Measurements from ENCODE around the gene EN1. TPM values are rescaled to one million over a fixed set of nuclear protein-coding genes. Genes with fewer than 3 reads are reported as not detected.

EN1 gene
- polyA plus RNA-seq, 1 donor (not counting 4 experiments of a cell fraction or from before 2014, with no cell fraction given), result 0.05 TPM

DNA sequence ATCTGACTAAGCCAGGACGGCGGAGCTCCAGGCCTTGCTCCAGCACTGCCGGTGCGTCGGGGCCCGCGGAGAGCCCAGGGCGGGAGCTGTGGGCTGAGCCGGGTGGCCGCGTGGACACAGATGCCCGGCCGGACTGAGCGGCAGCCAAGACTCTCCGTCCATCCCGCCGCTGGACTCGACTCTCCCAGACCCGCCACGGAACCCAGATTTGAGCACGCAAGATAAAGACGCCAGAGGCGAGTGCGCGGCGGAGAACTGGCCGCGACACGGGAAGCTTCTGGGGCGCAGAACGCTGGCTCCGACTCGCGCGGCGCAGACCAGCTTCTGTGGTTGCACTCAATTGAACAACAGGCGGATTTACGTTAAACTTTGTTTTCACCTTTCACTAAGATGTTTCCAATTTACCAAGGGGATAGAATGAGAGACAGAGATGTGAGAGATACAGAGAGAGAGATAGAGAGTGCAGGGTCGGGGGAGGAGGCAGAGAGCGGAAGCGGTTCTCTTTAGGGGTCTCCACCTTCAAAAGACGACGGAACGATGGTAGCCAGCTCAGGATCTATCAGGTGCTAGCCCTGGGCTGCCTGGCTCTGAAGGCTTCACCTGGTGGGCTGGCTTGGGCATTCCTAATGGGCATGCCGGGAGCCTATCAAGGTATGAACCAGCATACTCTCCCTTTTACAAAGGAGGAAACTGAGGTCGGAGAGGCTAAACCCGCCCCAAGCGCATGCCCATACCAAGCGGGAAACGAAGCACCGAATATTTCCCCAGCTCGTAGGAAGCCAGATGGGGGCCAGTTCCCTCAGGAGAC is 10.4 kb upstream of the EN1 start:
- Histone ChIP-seq H3K9ac (ENCODE audit: control insufficient read depth, extremely low read depth, insufficient read depth, low read length) (no peak overlapping the region), H3K9me1 (ENCODE audit: control insufficient read depth, extremely low read depth, insufficient read depth, low read length) (no peaks in the 10 kb centered on the region), H3K4me3 (ENCODE audit: control insufficient read depth in 2 of 3, extremely low read depth in 1 of 3, insufficient read depth in 2 of 3, low read depth in 1 of 3, low read length in 3 of 3) (no peak overlapping the region), H3K36me3 (ENCODE audit: control insufficient read depth in 2 of 2, extremely low read depth in 1 of 2, insufficient read depth in 2 of 2, low read length in 2 of 2) (no peaks in the 10 kb centered on the region), H4K20me1 (ENCODE audit: control insufficient read depth, extremely low read depth, insufficient read depth, low read length) (no peaks in the 10 kb centered on the region), H3K4me2 (ENCODE audit: control insufficient read depth, extremely low read depth, insufficient read depth, low read depth, low read length) (no peak overlapping the region), H3K4me1 (ENCODE audit: control insufficient read depth, extremely low read depth, insufficient read depth, low read length) (peaks cover 14% of the 10 kb centered on the region), H3K79me2 (ENCODE audit: control insufficient read depth, insufficient read depth, low read length) (no peaks in the 10 kb centered on the region), H3K9me3 (ENCODE audit: control insufficient read depth, low read depth, low read length) (no peaks in the 10 kb centered on the region), H3K27ac (ENCODE audit: control insufficient read depth, insufficient read depth, low read length) (no peak overlapping the region), H2AFZ (ENCODE audit: control insufficient read depth, low read length) (no peak overlapping the region), H3K27me3 (ENCODE audit: control insufficient read depth, extremely low read depth, insufficient read depth, low read length) (peaks cover 55% of the 10 kb centered on the region)
- dilution Hi-C loops (cut with MboI; ENCODE audit: extremely low pct_ligation_motif_present, low sequenced_read_pairs), result no loop called here
- DNase-seq (ENCODE audit: low read depth, low spot score) (no peak), FAIRE-seq (no peak)
- TF ChIP-seq EZH2 (IDR thresholded peaks at IDR 0.05; ENCODE audit: low read length), result no peak
- TF ChIP-seq, protein P1, sequence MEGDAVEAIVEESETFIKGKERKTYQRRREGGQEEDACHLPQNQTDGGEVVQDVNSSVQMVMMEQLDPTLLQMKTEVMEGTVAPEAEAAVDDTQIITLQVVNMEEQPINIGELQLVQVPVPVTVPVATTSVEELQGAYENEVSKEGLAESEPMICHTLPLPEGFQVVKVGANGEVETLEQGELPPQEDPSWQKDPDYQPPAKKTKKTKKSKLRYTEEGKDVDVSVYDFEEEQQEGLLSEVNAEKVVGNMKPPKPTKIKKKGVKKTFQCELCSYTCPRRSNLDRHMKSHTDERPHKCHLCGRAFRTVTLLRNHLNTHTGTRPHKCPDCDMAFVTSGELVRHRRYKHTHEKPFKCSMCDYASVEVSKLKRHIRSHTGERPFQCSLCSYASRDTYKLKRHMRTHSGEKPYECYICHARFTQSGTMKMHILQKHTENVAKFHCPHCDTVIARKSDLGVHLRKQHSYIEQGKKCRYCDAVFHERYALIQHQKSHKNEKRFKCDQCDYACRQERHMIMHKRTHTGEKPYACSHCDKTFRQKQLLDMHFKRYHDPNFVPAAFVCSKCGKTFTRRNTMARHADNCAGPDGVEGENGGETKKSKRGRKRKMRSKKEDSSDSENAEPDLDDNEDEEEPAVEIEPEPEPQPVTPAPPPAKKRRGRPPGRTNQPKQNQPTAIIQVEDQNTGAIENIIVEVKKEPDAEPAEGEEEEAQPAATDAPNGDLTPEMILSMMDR (optimal IDR thresholded peaks at IDR 0.05 in 1 of 3, IDR thresholded peaks at IDR 0.05 in 1 of 3, conservative IDR thresholded peaks at IDR 0.05 in 1 of 3; ENCODE audit: extremely low read depth in 1 of 3, insufficient read depth in 2 of 3, low read length in 3 of 3), result no peak

DNA sequence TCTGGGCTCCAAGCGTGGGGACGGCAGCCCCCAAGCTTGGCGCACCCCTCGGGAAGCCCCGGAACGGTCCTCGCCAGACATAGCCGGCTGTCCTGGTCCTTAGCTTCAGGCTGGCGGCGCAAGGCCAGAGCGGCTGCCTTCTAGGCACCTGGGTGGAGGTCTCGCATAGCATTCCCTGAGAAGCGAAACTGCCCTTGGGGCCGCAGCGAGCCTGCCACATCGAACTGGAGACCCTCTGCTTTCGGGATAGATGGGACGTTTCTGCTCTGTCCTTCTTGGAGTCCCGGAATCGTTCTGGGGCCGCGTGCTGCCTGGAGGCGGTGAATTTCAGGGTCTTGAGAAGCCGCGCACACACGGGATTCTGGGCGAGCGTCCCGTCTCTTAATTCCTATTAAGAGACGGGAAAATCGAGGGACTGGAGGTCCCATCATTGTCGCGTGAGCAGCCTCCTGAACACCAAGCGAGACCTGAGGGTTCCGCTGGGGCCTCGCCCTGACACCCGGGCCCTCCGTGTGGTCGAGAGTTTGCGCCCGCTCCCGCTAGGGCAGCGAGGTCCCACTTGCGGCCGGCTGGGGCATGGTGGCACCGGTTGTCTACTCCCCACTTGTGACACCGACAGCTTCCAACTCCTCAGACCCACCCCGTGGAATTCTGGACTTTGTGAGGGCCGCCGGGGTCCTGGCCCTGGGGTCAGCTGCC is 9.7 kb upstream of the EN1 start:
- Histone ChIP-seq H2AFZ (ENCODE audit: control insufficient read depth, low read length) (no peak overlapping the region), H3K79me2 (ENCODE audit: control insufficient read depth, insufficient read depth, low read length) (no peaks in the 10 kb centered on the region), H3K9ac (ENCODE audit: control insufficient read depth, extremely low read depth, insufficient read depth, low read length) (no peak overlapping the region), H3K27ac (ENCODE audit: control insufficient read depth, insufficient read depth, low read length) (no peak overlapping the region), H3K27me3 (ENCODE audit: control insufficient read depth, extremely low read depth, insufficient read depth, low read length) (peaks cover 61% of the 10 kb centered on the region), H3K4me3 (ENCODE audit: control insufficient read depth in 2 of 3, extremely low read depth in 1 of 3, insufficient read depth in 2 of 3, low read depth in 1 of 3, low read length in 3 of 3) (no peak overlapping the region), H3K4me1 (ENCODE audit: control insufficient read depth, extremely low read depth, insufficient read depth, low read length) (peaks cover 14% of the 10 kb centered on the region), H3K9me3 (ENCODE audit: control insufficient read depth, low read depth, low read length) (no peaks in the 10 kb centered on the region), H3K4me2 (ENCODE audit: control insufficient read depth, extremely low read depth, insufficient read depth, low read depth, low read length) (no peak overlapping the region), H4K20me1 (ENCODE audit: control insufficient read depth, extremely low read depth, insufficient read depth, low read length) (no peaks in the 10 kb centered on the region), H3K36me3 (ENCODE audit: control insufficient read depth in 2 of 2, extremely low read depth in 1 of 2, insufficient read depth in 2 of 2, low read length in 2 of 2) (no peaks in the 10 kb centered on the region), H3K9me1 (ENCODE audit: control insufficient read depth, extremely low read depth, insufficient read depth, low read length) (no peaks in the 10 kb centered on the region)
- no peak for DNase-seq (ENCODE audit: low read depth, low spot score)
- no peak for FAIRE-seq
- dilution Hi-C loops (cut with MboI; ENCODE audit: extremely low pct_ligation_motif_present, low sequenced_read_pairs), result no loop called here
- TF ChIP-seq, protein P1 (optimal IDR thresholded peaks at IDR 0.05 in 1 of 3, IDR thresholded peaks at IDR 0.05 in 1 of 3, conservative IDR thresholded peaks at IDR 0.05 in 1 of 3; ENCODE audit: extremely low read depth in 1 of 3, insufficient read depth in 2 of 3, low read length in 3 of 3), result no peak
- peak; percentile 25 for TF ChIP-seq EZH2 (IDR thresholded peaks at IDR 0.05; ENCODE audit: low read length)

Data from keratinocyte (primary cell).